ENCODE results near the gene TRIO. TPM values are rescaled to one million over a fixed set of nuclear protein-coding genes. Genes with fewer than 3 reads are reported as not detected.

TRIO gene
- total RNA-seq, 1 experiment from 2014 or later = 88.8 TPM

DNA sequence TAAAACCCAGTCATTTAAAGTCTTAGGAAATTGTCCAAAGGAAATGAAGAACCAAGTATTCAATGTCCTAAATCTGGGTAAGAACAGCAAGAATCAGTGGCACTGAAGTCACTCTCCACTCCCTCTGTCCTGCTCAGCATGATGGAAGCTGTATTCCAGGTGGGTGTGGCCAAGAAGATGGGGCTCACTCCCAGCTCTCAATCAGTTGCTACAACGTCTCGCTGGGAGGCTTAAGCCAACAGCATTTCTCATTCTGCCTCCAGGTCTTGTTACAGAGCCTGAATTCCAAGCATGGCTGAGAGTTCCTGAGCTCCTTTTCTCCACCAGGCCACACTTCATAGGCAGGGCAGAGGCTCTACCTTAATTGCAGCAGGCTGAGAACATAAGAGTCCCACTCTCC lies 41.2 kb upstream of the TRIO start (continued):
- TF ChIP-seq OVOL2 (CRISPR knock-in tag; IDR thresholded peaks at IDR 0.05; ENCODE audit: borderline replicate concordance) = no peak
- TF ChIP-seq, protein P1, sequence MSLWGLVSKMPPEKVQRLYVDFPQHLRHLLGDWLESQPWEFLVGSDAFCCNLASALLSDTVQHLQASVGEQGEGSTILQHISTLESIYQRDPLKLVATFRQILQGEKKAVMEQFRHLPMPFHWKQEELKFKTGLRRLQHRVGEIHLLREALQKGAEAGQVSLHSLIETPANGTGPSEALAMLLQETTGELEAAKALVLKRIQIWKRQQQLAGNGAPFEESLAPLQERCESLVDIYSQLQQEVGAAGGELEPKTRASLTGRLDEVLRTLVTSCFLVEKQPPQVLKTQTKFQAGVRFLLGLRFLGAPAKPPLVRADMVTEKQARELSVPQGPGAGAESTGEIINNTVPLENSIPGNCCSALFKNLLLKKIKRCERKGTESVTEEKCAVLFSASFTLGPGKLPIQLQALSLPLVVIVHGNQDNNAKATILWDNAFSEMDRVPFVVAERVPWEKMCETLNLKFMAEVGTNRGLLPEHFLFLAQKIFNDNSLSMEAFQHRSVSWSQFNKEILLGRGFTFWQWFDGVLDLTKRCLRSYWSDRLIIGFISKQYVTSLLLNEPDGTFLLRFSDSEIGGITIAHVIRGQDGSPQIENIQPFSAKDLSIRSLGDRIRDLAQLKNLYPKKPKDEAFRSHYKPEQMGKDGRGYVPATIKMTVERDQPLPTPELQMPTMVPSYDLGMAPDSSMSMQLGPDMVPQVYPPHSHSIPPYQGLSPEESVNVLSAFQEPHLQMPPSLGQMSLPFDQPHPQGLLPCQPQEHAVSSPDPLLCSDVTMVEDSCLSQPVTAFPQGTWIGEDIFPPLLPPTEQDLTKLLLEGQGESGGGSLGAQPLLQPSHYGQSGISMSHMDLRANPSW (CRISPR knock-in tag; conservative IDR thresholded peaks at IDR 0.05; ENCODE audit: low read depth) = no peak

DNA sequence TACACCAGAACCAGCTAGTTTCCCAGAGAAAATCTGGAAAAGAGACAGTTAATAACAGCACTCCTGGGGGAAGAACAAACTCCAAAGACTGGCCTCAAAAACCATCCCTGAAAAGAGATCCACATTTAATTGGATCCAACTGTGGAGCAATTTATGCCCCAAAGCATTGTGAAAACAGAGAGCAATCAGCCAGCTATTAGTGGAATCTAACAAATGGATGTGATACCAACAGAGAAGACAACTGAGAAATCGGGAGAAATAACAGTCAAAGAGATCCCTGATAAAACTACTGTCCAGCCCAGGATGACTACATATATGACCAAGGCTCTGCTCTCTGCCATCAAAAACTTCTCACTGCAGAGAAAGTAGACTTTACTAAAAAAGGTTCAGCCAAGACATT lies 40.5 kb upstream of the TRIO start:
- DNase-seq (ENCODE audit: low spot score) (no peak), ATAC-seq (no peak)
- CTCF ChIA-PET = interaction anchor here (1.1 to 1.3 kb wide), 2 partner anchors 167 to 239 kb away, joined by 3 to 12 read pairs; no protein-coding TSS in a partner anchor
- Mint-ChIP-seq H3K36me3 (peaks cover 8% of the 10 kb centered on the region), H3K9me3 (peaks cover 13% of the 10 kb centered on the region), H3K4me1 (peaks cover 7% of the 10 kb centered on the region), H3K4me3 (no peak overlapping the region), H3K27me3 (ENCODE audit: low read depth) (no peaks in the 10 kb centered on the region; the same call in 1 of the 2 replicates), H3K27ac (no peak overlapping the region)
- POLR2A ChIA-PET = no interaction called here
- TF ChIP-seq, protein P2, sequence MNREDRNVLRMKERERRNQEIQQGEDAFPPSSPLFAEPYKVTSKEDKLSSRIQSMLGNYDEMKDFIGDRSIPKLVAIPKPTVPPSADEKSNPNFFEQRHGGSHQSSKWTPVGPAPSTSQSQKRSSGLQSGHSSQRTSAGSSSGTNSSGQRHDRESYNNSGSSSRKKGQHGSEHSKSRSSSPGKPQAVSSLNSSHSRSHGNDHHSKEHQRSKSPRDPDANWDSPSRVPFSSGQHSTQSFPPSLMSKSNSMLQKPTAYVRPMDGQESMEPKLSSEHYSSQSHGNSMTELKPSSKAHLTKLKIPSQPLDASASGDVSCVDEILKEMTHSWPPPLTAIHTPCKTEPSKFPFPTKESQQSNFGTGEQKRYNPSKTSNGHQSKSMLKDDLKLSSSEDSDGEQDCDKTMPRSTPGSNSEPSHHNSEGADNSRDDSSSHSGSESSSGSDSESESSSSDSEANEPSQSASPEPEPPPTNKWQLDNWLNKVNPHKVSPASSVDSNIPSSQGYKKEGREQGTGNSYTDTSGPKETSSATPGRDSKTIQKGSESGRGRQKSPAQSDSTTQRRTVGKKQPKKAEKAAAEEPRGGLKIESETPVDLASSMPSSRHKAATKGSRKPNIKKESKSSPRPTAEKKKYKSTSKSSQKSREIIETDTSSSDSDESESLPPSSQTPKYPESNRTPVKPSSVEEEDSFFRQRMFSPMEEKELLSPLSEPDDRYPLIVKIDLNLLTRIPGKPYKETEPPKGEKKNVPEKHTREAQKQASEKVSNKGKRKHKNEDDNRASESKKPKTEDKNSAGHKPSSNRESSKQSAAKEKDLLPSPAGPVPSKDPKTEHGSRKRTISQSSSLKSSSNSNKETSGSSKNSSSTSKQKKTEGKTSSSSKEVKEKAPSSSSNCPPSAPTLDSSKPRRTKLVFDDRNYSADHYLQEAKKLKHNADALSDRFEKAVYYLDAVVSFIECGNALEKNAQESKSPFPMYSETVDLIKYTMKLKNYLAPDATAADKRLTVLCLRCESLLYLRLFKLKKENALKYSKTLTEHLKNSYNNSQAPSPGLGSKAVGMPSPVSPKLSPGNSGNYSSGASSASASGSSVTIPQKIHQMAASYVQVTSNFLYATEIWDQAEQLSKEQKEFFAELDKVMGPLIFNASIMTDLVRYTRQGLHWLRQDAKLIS (CRISPR knock-in tag; IDR thresholded peaks at IDR 0.05; ENCODE audit: borderline replicate concordance) = no peak
- TF ChIP-seq TP53 (CRISPR knock-in tag; IDR thresholded peaks at IDR 0.05) = no peak

DNA sequence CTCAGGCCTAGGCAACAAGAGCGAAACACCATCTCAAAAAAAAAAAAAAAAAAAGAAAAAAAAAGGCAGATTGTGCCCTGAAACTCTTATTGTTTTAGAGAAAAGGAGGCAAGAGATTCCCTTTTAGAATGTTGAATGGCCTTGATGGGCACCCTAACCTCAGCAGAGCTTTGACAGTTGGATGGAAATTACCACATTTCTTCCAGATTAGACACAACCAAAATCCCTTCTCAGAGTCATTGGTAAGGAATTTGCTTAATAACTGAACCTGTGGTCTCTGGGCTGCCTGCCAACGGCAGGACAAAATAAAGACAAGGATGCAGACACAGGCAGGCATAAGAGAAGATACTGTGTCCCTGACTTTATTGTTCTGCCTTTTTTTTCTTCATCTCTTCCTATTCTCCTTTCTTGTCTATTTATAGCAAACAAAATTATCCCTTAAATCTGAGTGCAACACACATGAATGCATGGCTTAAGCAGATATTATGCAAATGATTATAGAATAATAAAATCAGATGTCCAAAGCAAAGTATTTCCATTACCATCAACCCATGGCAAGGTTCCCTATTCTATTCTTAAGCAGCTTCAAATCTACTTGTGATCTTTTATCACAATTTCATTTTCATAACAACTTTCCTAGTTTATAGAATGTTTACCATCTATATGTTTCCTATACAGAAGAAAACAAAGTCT lies 37.3 kb upstream of the TRIO start:
- Mint-ChIP-seq H3K36me3 (peaks cover 8% of the 10 kb centered on the region), H3K27ac (no peak overlapping the region), H3K4me1 (peaks cover 24% of the 10 kb centered on the region), H3K9me3 (peaks cover 13% of the 10 kb centered on the region), H3K4me3 (no peak overlapping the region), H3K27me3 (ENCODE audit: low read depth) (peaks cover 16% of the 10 kb centered on the region)
- DNase-seq (ENCODE audit: low spot score) (no peak), ATAC-seq (no peak)
- TF ChIP-seq, protein P3, sequence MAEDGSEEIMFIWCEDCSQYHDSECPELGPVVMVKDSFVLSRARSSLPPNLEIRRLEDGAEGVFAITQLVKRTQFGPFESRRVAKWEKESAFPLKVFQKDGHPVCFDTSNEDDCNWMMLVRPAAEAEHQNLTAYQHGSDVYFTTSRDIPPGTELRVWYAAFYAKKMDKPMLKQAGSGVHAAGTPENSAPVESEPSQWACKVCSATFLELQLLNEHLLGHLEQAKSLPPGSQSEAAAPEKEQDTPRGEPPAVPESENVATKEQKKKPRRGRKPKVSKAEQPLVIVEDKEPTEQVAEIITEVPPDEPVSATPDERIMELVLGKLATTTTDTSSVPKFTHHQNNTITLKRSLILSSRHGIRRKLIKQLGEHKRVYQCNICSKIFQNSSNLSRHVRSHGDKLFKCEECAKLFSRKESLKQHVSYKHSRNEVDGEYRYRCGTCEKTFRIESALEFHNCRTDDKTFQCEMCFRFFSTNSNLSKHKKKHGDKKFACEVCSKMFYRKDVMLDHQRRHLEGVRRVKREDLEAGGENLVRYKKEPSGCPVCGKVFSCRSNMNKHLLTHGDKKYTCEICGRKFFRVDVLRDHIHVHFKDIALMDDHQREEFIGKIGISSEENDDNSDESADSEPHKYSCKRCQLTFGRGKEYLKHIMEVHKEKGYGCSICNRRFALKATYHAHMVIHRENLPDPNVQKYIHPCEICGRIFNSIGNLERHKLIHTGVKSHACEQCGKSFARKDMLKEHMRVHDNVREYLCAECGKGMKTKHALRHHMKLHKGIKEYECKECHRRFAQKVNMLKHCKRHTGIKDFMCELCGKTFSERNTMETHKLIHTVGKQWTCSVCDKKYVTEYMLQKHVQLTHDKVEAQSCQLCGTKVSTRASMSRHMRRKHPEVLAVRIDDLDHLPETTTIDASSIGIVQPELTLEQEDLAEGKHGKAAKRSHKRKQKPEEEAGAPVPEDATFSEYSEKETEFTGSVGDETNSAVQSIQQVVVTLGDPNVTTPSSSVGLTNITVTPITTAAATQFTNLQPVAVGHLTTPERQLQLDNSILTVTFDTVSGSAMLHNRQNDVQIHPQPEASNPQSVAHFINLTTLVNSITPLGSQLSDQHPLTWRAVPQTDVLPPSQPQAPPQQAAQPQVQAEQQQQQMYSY (CRISPR knock-in tag; IDR thresholded peaks at IDR 0.05) = no peak
- no peak for TF ChIP-seq EMX1 (CRISPR knock-in tag; IDR thresholded peaks at IDR 0.05)
- TF ChIP-seq, protein P1 (CRISPR knock-in tag; conservative IDR thresholded peaks at IDR 0.05; ENCODE audit: low read depth) = no peak
- TF ChIP-seq, protein P4, sequence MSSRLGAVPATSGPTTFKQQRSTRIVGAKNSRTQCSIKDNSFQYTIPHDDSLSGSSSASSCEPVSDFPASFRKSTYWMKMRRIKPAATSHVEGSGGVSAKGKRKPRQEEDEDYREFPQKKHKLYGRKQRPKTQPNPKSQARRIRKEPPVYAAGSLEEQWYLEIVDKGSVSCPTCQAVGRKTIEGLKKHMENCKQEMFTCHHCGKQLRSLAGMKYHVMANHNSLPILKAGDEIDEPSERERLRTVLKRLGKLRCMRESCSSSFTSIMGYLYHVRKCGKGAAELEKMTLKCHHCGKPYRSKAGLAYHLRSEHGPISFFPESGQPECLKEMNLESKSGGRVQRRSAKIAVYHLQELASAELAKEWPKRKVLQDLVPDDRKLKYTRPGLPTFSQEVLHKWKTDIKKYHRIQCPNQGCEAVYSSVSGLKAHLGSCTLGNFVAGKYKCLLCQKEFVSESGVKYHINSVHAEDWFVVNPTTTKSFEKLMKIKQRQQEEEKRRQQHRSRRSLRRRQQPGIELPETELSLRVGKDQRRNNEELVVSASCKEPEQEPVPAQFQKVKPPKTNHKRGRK (CRISPR knock-in tag; IDR thresholded peaks at IDR 0.05; ENCODE audit: borderline replicate concordance) = no peak
- CTCF ChIA-PET = no interaction called here
- POLR2A ChIA-PET = no interaction called here
